AG08396 (cell line): ENCODE data around the gene RNU5D-1.
"Not testable (repeated sequence)": the region's sequence is repeated elsewhere in the genome, so short reads cannot be mapped to it uniquely, and the experiment has no call there.

Experiments used
- DNase-seq: peaks from one replicate; pipeline ENCODE4 v3.0.0; 2012; ENCODE audit warnings: low spot score, mixed read lengths

RNU5D-1 gene

DNA sequence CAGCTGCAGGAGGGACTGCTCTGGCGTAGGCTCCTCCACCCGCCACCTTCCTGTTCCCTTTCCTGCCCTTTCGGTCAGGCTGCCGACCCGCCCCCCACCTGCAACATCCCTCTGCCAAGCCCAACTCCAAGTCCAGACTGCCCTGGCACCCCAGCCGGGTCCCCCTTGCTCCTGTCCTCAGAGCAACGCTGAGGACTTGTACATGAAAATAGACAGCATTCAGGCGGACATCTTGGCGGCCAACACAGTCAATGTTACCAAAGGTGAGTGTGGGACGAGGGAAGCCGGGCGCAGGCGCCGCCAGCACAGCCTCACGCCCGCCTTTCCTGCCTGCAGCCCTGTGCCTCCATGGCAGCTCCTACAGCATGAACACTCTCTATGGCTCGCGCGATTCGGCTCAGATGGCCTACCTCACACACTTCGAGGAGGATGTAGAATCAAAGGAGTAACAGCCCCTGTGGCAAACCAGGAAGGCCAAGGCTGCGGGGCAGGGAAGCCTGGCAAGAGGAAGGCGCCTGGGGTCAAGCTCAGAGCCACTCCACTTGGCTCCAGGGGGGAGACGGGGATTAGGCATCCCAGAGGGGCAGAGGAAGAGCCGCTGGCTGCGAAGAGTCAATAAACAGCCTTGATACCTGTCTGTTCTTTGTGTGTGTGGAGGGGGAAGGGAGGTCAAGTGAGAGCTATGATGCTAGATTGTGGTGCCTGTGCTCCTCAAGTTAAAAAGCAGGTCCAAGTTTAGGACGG, 5.8 kb downstream of the RNU5D-1 start:
- DNase-seq = no peak

DNA sequence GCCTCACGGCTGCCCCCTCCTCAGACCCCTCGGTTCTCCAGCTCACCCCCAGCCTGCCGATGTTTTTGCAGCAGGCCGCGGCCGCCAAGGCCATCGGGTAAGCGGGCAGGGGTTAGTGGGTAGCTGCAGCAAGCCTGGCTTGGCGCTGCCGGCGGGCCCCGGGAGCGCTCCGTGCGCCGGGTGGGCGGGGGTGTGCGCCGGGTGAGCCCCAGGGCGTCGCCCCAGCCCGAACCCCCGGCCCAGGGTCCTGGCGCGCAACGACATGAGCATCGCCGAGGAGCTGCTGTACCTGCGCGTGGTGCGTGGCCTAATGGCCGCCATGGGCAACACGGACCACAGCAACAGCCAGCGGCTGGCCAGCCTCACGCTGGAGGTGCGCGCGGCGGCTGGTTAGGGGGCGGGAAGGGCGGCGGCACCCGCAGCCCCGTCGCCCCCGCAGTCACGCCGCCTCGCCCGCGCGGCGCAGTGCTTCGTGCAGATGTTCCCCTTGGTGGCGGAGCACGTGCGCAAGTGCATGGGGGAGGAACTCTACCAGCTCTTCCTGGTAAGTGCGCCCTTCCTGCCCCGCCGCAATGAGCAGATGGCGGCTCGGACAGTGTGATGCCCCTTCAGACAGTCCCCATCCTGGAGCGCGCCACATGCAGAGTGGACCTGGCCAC, 6.5 kb downstream of the RNU5D-1 start:
- DNase-seq = no peak

DNA sequence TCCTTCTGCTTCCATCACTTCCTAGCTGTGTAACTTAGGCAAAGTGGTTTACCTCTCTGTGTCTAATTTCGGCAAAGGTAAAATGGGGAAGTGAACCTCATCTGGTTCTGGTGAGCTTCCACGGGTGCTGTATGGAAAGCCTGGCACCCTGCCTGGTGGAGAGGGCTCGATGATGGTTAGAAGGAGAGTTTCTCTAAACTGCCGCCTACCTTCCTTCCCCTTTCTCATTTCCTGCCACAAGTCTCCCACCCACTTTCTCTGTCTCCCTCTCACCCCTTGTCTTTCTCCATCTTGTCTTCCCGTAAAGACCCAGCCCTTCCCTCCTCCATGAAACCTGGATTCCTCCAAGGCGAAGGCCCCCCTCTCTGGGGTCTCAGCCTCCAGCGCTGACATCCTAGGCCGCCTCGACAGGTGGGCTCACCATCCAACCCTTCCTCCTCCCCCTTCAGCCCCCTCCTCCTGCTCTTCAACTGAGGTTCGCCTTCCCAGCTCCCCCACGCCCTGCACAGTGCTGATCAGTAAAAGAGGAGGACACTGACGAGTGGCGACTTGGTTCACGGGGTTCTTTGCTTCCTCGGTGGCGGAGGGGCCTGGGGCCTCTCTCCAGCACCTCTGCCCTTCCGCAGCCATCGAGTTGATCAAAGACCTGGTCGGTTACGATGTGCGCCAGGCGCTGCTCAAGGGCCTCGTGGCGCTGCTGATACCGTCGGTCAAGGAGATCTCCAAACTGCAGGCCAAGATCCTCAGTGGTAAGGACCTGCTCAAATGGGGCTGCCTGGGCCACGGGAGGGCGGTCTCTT, 7.3 kb downstream of the RNU5D-1 start:
- DNase-seq = no peak

DNA sequence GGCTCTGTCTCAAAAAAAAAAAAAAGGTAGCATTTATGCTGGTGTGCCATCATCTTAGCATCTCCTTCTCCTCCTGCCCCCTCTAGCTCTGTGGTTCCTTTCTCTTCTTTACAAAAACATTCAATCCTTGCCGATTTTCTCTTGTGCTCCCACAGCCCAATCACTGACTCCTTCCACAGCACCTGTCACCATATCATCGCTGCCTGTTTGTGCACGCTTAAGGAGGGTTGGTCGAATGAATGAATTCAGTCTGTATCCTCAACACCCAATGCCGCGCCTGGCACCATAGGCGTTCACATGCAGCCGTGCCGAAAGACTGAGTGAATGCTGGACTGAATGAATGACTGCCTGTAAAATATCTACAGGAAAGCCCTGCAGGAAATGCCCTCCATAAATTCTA, 7.9 kb downstream of the RNU5D-1 start:
- DNase-seq = no peak

DNA sequence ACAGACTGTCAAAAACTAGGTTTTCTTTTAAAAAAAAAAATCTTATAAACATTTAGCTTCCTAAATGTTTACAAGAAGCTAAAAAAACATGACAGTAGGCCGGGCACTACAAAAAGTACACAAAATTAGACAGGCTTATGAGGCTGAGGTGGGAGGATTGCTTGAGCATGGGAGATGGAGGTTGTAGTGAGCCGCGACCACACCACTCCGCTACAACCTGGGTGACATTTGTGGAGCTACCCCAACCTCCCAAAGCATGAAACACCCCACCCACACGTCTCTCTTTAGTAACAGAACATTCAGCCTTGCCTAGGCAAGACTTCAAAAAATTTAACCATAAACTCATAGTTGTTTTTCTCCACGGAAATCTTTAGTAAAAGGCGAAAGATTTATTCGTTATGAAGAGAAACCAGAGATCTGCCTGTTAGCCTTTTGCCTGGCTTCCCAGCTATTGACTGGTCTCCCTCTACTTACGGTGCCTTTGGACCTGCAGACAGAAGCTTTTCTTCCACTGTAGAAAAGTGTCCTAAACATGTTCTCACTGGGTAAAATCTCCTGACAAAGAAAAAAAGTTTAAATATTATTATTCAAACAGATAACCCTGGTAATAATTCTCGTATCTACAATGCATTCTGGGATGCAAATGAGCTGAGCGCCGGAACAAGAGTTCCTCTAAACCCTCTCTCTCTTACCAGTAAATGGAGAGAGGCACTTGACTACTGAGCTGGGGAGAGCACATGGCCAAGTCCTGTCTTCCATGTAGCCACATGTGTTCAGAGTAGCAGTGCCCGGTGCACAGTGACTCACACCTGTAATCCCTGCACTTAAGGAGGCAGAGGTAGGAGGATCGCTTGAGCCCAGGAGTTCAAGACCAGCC, 9.2 kb downstream of the RNU5D-1 start:
- peak; percentile 70 for DNase-seq

DNA sequence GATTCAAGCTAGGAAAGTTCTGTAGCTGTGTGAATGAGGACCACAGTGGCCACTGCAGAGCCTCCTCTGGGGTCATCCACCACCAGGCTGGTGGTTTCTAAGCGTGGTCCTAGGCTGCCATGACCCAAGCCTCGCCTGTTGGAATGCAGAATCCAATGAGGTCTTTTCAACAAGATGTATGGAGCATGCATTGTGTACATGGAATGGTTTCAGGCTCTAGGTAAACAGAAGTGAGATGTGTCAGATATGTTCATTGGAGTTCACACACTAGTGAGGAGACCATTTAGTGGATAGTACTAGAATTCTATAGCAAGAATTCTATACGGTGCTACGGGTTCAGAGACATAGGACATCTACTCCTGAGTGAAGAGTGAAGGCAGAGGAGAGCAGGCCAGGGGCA, 10.7 kb downstream of the RNU5D-1 start:
- no peak for DNase-seq

DNA sequence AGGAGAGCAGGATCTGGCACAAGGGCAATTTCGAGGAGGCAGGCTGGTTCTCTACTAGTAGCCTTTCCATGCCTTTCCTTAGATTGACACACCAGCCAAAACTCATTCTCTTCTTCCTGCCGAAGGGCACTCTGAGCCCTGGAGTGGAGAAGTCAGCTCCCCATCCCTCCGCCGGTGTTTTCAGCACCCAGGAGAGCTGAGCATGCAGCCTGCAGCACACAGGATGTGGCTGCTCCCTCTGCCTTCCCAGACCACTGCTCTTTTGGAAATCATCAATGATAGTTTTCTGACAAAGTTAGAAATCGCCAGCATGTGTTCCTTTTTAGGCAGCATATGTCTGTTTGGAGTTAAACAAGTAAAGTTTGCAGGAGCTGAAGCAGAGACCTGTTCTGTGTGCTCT, 11.7 kb downstream of the RNU5D-1 start:
- DNase-seq = no peak

DNA sequence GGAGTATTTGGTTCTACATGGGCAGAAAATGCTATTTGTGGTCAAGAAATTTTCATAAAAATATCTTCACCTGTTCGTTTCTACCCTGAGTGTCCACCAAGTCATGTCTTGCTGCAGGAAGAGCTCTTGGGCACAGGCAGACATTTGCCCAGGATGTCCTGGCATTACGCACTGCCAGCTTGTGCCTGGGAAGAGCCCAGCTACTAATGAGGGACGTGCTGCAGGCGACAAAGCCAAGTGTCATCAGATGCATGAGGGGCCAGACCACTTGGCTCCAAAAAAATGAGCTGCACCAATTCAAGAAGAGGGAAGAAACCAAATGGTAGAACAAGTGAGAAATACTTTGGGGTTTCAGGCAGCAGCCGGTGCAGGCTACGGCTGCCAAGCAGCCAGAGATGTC, 12.9 kb downstream of the RNU5D-1 start:
- no peak for DNase-seq

DNA sequence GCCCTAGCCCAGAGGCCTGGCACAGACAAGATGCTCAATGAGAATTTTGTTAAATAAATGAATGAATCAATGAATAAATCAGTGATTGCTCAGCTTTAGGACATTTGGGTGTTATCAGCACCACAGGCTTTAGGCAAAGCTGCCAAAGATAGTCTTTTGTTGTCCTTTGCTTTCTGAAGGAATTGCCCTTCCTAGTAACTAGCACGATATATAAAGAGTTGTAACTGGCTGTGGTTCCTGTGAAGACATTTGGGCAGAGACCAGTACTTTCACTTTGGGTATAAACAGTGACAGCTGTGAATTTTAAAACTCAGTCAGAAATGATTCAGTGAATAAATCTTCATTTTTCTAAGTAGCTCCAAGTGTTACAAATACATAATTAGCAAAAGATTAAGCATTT, 13.3 kb downstream of the RNU5D-1 start:
- no peak for DNase-seq

DNA sequence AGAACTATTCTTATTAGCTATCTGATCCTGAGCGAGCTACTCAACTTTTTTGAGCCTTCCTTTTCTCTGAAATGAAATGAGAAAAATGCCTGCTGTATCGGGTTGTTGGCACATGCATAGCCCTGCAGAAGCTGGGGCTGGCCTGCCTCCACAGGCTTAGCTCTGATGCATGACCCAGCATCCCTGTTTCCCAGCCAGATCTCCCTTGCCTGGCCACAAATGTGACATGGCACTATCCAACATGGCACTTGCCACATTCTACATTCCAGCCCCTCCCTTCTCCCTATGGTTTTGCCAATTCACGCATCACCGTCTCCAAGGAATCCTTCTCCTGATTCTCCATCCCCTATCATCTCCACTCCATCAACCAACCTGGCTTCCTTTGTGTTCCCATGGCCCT, 13.8 kb downstream of the RNU5D-1 start:
- DNase-seq = no peak

DNA sequence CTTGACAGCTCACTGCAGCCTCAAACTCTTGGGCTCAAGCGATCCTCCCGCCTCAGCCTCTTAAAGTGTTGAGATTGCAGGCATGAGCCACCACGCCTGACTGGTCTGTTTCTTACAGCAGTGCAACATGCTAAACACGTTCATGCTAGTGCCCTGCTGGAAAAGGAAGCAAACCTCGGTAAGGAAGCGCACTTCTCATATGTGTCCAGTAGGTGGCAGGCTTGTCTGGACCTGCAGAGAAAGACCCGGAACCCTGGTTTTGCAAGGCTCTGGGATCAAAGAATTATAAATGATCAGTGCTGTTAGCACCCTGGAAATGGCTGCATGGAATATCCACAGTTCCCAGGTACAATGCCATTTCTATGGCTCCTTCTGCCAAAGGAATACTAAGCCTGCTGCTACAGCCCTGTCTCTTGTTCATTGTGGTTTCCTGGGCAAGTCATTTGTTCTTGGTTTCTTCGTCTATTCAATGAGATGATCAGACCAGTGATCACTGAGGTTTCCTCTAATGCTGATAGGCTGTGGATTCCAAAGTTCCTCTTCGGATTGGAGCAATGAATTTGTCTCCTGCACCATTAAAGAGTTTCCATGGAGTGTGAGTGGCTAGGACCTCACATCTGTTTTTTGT, 15.9 kb downstream of the RNU5D-1 start:
- DNase-seq = peak; percentile 82

DNA sequence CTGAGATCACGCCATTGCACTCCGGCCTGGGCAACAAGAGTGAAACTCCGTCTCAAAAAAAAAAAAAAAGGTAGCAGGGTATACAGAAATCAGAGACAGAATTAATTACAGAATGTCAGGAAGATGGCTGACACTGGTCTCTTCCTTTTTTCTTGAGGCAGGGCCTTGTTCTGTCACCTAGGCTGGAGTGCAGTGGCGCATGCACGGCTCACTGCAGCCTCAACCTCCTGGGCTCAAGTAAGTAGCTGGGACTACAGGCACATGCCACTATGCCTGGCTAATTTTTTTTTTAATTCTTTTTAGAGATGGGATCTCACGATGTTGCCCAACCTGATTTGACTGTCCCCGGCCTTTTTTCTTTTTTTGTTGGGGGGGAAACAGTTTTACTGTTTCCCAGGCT, 16.4 kb downstream of the RNU5D-1 start:
- DNase-seq = no peak

DNA sequence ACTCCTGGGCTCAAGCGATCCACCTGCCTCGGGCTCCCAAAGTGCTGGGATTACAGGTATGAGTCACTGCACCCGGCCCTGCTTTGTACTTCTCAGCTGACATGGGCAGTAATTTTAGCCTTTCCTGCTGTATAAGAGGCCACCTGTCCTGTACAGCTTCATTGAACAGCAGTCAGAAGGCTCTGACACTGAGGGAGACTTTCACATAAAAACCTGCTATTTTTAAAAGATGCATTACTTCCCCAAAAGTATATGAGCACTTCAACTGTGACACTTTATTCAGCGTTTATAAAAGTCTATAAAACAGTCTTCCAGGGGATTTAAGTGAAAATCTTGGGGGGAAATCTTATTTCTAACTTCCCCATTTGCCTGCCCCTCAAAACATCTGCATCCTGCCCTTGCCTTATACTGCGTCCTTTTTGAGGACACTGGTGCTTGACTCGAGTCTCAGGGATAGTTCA, 17.6 kb downstream of the RNU5D-1 start:
- no peak for DNase-seq

DNA sequence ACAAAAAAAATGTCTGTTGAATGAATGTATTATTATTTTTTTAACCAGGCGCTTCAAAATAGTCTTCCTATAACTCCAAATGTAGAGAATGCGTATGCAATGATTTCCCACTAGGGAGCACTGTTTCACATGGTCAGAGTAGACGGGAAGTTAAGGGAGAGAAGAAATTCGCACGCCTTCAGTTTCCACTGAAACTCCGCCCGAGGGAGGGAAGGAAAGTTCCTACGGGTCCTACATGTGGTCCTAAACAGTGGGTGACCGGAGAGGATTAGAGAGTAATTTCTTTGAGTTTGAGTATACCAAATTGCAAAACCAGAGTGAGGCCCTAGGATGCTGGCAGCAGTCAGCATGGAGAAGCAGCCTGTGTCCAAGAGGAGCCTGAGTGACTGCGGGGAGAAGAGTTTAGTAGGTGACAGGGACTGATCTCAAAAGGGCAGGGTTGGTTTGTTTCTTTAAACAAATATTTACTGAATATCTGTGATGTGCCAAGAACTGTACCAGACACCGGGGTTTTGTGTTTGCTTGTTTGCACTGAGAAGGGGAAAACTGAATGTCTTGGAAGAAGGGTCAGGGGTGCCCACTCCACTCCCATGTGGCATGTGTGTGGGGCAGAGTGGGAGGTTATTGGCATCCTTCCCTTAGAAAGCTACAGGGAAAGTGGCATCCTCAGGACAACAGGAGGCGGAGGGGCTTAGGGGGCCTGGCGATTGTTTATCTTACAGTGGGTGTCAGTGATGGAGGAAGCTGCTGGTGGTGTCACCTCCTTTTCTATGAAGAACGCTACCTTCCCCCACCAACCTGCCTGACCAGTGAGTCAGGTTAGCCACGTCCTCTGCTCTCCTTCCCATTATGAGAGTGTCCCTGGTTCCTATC, 22.8 kb downstream of the RNU5D-1 start:
- DNase-seq = peak; percentile 53

DNA sequence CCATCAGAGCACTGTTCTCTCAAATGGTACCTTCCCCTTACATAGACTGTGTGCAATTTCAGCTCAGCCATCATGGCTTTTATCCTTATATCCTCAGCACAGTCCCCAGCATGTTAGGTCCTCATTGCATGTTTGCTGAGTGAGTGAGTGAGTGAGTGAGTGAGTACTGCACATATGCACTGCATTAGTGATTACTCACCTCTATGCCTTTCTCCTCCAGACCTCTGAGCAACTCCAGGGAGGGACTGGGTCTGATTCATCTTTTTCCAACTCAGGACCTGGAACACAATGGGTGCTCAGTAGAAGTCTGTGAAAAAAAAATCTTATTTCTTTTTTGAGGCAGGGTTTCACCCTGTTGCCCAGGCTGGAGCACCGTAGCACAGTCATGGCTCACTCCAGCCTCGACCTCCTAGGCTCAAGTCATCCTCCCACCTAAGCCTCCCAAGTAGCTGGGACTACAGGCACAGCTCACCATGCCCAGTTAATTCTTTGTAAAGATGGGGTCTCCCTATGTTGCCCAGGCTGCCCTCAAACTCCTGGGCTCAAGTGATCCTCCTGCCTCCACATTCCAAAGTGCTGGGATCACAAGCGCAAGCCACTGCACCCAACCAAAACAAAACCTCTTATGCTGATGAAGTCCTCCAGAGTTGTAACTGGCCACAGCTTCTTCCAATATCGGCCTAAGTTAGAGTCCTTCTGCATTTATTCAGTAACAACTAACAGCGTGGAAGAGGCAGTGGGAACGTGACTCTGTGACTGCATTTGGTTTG, 23.7 kb downstream of the RNU5D-1 start:
- DNase-seq = peak; percentile 82

DNA sequence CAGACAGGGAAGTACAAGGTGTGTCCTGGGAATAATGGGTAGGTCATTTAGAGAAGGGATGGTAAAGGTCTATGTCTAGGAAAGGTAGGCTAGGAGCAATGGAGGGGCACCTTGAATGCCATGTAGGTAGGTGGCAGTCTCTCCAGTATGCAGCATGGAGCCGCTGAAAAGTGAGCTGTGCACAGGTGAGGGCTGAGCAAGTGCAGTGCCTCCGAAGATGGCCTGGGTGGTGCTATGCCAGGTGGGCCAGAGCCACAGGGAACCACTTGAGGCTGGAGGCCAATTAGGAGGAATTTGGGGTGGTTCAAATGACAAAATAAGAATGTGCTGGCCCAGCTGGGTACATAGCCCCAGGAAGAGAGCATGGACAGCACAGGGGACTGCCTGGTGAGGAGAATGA, 25.0 kb downstream of the RNU5D-1 start:
- DNase-seq = no peak

DNA sequence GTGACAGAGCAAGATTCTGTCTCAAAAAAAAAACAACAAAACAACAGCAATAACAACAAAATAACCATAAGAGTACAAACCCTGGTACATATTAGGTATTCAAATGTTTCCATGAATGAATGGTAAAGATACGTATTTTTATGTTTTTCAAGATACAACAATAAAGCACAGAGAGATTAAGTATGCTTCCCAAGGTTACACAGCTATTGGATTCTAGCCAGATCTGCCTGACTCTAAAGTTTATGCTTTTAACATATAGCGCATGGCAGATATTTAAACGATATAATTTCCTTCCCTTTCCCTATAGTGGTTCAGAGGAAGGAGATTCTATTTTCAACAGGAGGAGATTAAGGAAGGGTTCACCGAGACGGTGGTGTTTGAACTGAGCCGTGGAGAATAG, 25.5 kb downstream of the RNU5D-1 start:
- no peak for DNase-seq

DNA sequence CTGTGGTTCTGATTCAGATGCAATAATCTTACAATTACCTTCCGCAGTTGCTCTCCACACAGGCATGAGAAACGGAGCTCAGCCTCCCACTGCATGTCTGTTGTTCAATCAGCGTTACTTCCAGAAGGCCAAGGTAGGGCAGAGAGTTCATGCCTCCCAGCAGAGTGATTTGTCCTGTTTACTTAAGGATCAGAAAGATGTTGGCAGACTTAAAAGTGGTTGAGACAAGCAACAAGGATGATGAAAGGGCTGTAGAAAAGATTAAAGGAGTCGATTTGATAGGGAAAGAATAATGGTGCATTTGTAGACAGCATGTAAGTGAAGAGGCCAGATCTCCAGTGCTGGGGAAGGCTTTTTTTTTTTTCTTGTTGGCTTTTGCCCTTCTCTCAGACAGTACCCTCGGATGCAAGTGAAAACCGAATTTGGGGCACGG, 29.8 kb downstream of the RNU5D-1 start:
- no peak for DNase-seq

DNA sequence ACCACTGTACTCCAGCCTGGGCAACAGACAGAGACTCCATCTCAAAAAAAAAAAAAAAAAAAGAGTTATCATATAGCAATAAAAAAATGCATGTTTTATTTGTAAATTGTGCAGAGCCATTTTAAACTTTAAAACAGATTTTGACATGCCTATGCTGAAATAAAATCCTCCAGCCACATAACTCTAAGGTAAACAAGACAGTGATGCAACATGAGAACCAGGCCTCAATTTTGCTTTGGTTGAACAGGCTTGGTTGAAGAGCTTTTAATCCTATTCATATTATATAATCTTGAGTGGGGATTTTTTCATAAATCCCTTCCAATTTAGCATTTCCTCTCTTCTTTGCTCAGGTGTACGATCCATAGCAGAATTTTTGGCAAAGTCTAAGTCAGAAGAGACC, 30.4 kb downstream of the RNU5D-1 start:
- no peak for DNase-seq

DNA sequence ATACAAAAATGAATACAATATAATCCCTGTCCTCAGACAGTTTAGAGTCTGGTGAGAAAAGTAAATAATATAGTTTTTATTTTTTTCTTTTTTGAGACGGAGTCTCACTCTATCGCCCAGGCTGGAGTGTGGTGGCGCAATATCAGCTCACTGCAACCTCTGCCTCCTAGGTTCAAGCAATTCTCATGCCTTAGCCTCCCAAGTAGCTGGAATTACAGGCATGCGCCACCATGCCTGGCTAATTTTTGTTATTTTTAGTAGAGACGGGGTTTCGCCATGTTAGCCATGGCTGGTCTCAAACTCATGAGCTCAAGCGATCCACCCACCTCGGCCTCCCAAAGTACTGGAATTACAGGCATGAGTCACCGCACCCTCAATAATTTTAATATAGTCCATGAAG, 31.6 kb downstream of the RNU5D-1 start:
- not testable (repeated sequence) for DNase-seq
